Endometrium (tissue), 2 donors: Measurements from ENCODE around the gene RGS3.

Experiments used
- FAIRE-seq: peaks from 2 replicates; lab custom pipeline; 2012; peaks lifted over from hg19 to GRCh38; lab: Jason Lieb, UNC
- donor health status: control.
- donor health status: control.

RGS3 gene

GRCh38 chr9:113511856-113512761 lies 48.6 kb downstream of the RGS3 start:
- no peak for FAIRE-seq

DNA sequence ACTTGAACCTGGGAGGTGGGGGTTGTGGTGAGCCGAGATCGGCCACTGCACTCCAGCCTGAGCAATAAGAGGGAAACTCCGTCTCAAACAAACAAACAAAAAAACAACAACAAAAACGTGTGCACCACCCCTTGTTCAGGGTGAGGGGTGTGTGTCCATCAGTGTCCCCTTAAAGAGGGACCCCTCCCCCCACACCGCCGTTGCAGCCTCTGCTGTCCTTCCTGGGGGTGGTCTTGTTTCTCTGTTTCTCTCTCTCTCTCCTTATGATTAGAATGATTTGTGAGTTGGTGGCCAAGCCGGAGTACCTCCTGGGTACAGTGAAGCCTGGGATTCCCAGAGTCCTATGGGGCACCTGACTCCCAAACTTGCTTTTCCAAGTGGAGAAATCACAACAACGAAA lies 49.6 kb downstream of the RGS3 start:
- no peak for FAIRE-seq

- no peak for FAIRE-seq
These were observed 50.0 kb downstream of the RGS3 start for GRCh38 chr9:113513536-113513935.

GRCh38 chr9:113514061-113514460 lies 50.5 kb downstream of the RGS3 start:
- FAIRE-seq = no peak

DNA sequence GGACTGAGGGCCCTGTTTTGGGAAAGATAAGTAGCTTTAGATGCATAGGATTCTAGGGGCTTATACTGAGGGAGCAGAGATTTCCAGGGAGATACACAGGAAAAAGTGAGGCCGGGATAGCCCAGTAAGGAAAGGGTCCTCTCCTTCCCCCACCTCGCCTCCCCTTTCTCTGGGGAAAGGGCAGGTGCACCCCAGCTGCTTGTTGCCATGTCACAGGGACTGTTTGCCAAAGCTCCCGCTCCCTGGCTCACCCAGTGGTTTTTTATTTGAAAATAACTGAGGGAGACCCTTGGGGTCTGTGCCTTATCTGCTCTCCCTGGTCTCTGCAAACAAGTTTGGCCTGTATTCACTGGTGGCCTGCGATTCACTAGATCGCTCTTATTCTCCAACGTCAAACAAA lies 51.2 kb downstream of the RGS3 start:
- no peak for FAIRE-seq

DNA sequence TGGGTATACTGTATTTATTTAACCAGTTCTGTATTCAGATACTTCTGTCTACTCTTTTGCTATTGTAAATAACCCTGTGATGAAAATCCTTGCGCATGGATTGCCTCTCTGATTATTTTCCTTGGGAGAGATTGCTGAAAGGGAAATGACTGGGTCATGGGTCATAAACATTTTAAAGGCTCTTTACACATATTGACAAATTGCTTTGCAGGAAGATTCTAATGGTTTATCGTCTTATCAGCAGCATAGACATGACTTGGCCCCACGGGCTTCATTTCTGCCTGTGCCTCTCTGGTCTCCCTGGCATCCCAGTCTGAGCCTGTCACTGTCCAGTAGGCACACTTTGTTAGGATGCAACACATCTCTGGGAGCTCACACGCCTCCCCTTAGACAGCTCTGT lies 52.3 kb downstream of the RGS3 start:
- no peak for FAIRE-seq

- FAIRE-seq = no peak
These were observed 53.5 kb downstream of the RGS3 start for GRCh38 chr9:113516840-113517577.

DNA sequence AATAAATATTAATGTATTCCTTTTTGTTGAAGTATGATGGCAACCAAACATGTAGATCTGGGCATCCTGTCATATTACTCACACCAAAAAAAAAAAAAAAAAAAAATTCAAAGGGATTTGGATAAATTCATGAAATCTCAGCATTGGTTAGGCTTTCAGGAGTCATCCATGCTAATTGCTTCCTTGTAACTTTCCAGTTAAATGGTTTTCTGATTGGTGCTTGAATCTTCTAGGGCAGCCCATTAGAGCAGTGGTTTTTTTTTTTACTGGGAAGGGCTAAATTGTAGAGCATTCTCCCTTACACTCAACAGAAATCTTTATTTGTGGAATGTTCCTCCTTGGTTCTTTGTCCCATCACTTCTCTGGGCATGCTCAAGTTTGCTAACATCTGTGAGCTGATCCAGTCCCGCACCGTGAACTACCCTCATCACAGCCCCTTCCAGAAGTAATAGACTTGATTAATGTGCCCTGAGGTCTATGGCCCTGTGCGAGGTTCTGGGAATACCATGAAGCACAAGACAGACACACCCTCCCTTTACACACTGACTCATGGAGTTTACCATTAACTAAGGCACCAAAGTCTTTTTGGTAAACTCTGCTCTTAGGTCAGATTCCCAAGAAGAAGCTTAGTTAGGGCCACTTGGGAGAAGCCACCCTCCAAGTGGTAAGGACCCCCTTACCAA lies 56.0 kb downstream of the RGS3 start:
- no peak for FAIRE-seq

GRCh38 chr9:113520109-113520642 lies 56.6 kb downstream of the RGS3 start:
- no peak for FAIRE-seq

GRCh38 chr9:113521693-113522255 lies 58.2 kb downstream of the RGS3 start:
- FAIRE-seq = no peak

DNA sequence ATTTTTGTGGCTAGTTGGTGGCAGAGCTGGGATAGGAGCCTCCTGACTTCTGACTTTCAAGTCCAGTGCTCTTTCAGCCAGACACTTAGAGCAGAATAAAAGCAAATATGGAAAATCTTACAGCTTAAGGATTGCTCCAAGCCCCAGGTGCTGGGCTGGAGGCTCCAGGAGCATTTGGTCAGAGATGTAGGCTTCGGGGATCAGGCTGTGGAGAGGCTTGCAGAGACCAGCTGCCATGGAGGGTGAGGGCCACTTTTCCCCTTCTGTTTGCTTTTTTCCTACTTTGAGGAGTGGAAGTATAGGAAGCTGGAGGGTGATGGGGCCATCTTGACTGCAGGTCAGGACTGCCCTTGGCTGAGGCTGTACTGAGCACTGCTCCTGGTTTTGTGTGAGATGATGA lies 58.9 kb downstream of the RGS3 start:
- no peak for FAIRE-seq

DNA sequence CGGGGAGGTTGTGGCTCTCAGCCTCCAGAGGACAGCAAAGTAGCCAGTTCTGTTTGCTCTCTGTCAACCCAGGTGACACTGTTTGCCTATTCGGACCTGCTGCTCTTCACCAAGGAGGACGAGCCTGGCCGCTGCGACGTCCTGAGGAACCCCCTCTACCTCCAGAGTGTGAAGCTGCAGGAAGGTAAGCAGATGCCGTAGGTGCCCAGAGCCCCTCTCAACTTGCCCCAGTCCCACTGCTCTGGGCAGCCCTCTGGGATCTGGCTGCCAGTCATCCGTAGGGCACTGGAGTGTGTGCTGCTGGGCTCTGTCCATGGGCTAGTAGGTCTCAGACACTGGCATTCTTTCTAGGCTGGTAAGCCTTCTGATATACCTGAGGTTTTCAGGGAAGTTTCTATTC lies 59.3 kb downstream of the RGS3 start:
- FAIRE-seq = no peak

DNA sequence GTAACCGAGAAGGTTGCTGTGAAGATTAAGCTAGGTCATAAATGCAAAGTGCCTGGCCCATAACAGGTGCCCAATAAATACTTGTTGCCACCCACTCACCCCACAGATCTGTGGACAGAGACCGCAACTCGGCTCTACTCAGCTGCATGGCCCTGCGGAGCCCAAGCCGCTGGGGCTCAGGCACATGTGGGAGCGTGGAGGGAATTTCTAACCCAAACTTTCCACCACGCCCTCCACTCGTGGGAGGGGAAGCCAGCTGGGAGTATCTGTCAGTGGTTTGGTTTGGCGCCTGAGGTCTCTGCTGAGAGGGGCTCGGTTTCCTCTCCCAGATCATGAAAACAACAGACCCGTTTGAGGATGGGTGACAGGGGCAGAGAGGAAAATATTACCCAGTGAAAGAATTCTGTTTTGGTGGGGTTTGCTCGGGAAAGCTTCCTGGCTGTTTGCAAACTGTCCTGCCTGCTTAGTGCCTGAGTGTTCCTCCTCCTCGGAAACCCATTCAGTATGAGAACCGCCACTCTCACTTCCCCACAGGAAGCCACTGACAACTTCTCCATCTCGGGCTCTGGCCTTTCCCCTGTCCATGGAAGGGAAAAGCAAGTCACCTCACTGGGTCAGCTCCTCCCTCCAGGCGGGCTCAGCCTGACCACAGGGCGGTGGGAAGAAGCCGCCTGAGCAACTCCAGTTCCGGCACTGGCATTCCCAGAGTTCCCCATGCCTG lies 60.1 kb downstream of the RGS3 start:
- FAIRE-seq = no peak

DNA sequence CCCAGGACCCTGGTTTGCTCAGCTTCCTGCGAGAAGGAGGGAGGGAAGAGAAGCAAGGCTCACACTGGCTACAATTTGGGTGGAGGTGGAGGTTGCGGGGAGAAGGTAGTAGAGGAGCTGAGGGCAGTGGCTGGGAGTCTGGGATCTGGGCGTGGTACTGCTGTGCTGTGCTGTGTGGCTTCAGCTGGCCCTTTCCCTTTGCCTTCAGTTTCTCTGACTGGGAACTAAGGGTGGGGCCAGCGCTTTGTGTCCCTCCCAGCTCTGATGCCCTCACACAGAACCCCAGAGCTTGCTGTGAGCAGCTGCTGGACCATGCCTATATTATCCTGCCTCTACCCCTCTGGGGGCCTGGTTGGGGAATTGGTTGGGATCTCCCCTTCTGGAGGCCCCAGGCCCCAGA lies 60.9 kb downstream of the RGS3 start:
- FAIRE-seq = no peak

GRCh38 chr9:113525205-113525604 lies 61.7 kb downstream of the RGS3 start:
- FAIRE-seq = no peak

DNA sequence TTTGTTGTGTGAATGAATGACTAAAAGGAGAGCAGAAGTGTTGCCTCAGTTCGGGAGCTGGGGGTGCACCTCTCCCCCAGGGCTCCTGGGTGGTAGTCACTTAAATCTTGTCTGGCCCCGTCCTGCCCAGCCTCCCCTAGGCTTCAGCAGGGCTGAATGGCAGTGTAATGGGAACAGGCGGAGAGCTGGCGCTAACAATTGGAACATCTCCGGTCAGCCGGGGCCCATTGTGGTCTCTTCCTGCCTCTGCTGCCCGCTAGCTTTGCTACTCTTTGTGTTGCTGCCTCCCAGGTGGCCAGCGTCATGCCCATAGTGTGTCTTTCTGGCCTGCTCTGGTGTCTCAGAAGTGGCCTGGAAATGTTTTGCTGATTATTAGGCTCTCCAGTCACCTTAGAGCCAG lies 62.3 kb downstream of the RGS3 start:
- no peak for FAIRE-seq

- no peak for FAIRE-seq
These were observed 62.8 kb downstream of the RGS3 start for GRCh38 chr9:113526231-113526746.

DNA sequence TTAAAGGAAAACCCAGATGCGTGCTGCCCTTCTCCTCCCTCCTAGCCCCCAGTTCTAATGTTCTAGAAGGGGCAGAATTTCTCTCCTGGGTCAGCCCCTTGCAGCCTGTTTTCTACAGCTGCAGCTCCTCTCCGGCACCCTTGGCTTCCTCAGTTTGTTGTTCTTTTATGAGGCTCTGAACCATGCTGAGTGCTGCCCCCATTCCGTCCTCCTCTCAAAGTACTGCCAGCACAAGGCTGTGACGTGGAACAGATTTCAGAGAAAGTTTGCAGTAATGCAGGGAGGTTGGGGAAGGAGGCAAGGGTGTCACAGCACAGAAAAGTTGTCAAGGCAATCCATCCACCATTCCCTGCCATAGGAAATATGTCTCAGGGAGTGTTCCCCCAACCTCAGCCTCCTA lies 63.3 kb downstream of the RGS3 start:
- no peak for FAIRE-seq

- FAIRE-seq = no peak
These were observed 64.6 kb downstream of the RGS3 start for GRCh38 chr9:113528088-113528487.

DNA sequence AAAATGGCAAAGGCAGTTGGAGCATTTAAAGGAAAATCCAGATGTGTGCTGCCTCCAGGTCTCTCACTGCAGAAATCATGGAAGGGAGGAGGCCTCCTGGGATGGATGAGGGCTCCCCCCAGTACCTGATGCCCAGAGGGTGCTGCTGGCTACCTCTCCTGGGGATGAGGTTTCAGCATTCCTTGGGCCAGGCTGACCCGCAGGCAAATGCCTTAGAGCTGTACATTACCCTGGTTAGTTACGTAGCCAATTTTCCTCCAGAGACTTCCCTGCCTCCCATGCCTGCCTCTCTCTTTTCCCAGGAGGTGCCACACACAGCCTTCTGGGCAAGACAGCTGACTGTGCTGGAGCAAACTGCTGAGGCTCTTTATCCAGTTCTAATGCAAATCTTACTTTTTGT lies 65.3 kb downstream of the RGS3 start:
- FAIRE-seq = no peak

DNA sequence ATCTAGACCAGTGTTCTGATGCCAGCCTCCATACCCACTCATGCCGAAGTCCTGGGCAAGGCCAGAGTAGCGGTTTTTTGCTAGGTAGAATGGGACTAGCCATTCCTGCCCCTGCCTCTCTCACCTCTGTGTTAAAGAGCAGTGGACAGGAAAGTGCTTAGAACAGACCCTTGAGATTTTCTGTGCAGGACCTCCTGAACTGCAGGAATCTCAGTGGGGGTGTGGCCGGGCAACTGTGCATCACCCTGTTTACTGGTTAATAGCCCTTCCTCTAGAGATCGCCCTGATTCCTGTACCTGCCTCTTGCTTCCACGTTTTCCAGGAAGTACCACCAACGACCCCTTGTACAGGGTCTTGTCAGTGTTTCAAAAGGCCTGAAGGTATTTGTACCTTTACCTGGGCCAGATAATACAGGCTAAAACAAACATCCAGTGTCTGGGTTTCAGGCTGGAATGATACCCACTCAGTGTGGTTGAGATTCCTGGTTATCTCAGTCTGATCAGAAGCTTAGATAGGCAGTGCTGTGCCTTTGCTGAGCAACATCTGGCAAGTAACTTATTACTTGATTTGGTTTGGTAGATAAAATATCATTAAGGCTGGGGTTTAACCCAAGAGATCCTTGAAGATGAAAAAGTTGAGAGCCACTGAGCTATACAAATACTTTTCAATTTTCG lies 65.9 kb downstream of the RGS3 start:
- no peak for FAIRE-seq
